IPS-18a (cell line): ENCODE data around the gene PLCB1.
"Not testable (repeated sequence)": the region's sequence is repeated elsewhere in the genome, so short reads cannot be mapped to it uniquely, and the experiment has no call there.

Experiments
- H3K27ac ChIP-seq: one replicate; pipeline ENCODE4 v1.5.1; 2013; ENCODE audit warnings: low read length
- H3K27me3 ChIP-seq: one replicate; pipeline ENCODE4 v1.6.1; 2013; ENCODE audit warnings: mild to moderate bottlenecking, low read length; ENCODE audit not compliant: control insufficient read depth, insufficient read depth
- H3K36me3 ChIP-seq: one replicate; pipeline ENCODE4 v1.6.1; 2013; ENCODE audit warnings: low read depth, low read length; ENCODE audit not compliant: control insufficient read depth
- H3K4me1 ChIP-seq: one replicate; pipeline ENCODE4 v1.6.1; 2013; ENCODE audit warnings: low read depth, low read length; ENCODE audit not compliant: control insufficient read depth
- H3K4me3 ChIP-seq: one replicate; pipeline ENCODE4 v1.5.1; 2013; ENCODE audit warnings: low read length
- H3K9ac ChIP-seq: one replicate; pipeline ENCODE4 v1.6.1; 2013; ENCODE audit warnings: mild to moderate bottlenecking, low read length, moderate library complexity
- H3K9me3 ChIP-seq: one replicate; pipeline ENCODE4 v1.6.1; 2013; ENCODE audit warnings: low read depth, low read length; ENCODE audit not compliant: control insufficient read depth

PLCB1 gene

DNA sequence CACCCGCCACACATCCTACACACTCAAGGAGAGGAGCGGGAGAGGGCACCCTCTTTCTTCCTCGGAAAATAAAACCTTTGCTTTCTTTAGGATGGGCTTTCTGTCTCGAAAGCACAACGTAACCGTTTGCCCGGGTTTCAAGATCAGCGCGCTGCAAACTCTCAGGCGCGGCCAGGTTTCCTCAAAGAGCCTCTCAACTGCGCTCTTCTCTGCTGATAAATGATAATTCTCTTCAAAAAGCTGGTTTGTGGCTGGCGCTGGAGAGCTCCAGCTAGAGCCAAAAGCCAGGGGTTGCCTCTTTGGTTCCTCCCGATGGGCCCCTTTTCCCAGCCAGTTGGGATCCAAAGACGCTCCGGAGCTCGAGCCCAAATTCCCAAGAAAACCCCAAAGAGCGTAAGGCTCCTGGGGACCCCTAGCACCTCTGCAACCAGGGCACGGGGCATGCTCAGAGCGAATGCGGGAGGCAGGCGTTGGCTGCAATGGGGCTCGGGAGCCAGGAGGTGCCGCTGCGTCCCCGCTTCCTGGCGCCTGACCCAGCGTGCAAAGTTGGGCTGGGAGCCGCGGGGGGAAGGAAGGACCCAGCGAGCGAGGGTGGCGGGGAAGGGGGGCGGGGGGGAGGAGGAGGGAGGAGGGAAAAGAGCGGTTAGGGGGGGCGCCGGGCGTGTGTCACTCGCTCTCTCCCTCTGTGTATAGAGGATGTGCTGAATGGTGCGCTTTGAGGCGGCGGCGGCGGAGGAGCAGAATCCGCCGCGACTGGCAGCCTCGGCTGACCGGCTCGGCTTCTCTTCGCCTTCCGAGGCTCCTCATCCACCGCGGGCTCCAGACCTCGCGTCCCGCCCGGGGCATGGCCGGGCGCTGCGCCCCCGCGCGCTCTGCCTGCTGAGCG is at the start of gene PLCB1:
Gene PLCB1 (plus strand): TSS at position 669 of the 886 bp plus-strand sequence. CDS start 386 bp downstream, outside the sequence.
- H3K36me3 ChIP-seq, result no peaks in the 10 kb centered on the region
- no peak within 1 kb of the TSS for H3K27ac ChIP-seq
- peak within 1 kb of the TSS; percentile 37 for H3K9ac ChIP-seq
- peaks cover 46% of the 10 kb centered on the region for H3K27me3 ChIP-seq
- H3K4me3 ChIP-seq, result peak within 1 kb of the TSS; percentile 74
- peaks cover 9% of the 10 kb centered on the region for H3K4me1 ChIP-seq
- no peaks in the 10 kb centered on the region for H3K9me3 ChIP-seq

DNA sequence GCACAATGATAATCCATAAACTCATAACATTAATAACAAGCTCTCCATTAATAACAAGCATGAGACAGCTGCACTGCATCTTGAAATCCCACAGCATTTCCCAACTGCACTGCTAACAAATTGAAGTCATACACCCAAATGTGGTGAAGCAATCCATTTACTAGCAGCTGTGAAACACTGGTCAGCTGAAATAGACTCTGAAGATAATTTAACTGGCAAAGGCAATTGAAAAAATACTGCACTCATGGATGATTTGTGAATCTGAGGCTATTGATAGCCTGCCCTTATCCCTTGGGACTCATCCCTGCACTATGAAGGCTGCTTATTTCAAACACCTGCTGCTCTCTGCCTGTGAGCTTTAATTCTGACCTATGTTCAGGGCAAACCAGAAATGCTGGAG is 49.1 kb upstream of the PLCB1 start:
- no peak overlapping the region for H3K4me3 ChIP-seq
- no peaks in the 10 kb centered on the region for H3K4me1 ChIP-seq
- no peaks in the 10 kb centered on the region for H3K9me3 ChIP-seq
- H3K36me3 ChIP-seq, result no peaks in the 10 kb centered on the region
- no peaks in the 10 kb centered on the region for H3K27me3 ChIP-seq
- no peak overlapping the region for H3K9ac ChIP-seq
- H3K27ac ChIP-seq, result no peak overlapping the region

DNA sequence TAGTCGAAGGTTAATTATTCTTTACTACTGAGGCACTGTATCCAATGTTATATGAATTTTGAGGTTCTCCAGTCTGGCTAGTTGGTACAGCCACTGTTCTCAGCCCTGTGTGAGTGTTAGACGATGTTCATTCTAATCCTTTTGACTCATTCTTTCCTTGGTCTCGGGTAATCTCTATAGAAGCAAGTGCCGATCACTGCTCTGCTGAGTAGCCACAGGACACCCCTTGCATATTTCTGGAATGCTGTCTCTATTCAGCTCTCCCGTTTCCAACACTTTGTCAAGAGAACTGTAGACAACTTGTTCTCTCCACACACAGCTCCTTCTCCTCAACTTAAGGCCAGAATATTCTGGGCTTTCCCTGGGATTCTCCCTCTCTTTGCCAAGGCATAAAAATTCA is 42.4 kb upstream of the PLCB1 start:
- no peaks in the 10 kb centered on the region for H3K27me3 ChIP-seq
- no peak overlapping the region for H3K27ac ChIP-seq
- H3K4me3 ChIP-seq, result no peak overlapping the region
- H3K4me1 ChIP-seq, result no peaks in the 10 kb centered on the region
- no peak overlapping the region for H3K9ac ChIP-seq
- no peaks in the 10 kb centered on the region for H3K36me3 ChIP-seq
- no peaks in the 10 kb centered on the region for H3K9me3 ChIP-seq

DNA sequence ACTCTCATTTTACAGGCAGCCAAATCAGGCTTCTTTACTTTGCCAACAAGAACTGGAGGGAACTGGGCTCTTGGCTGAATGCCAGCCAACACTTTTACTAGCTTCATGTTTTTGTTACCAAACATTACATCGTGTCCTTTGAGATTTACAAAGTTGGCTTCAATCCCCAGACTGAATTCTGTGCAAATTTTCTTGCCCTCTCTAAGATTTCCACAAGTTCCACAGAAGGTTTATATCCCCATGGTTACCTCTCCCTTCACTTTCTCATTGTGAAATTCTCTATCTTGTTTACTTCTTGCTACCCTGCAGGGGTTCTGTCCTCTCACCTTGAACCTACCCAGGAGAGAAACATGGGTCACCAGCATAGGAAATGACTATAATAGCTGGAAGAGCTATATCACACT is 37.6 kb upstream of the PLCB1 start:
- H3K4me1 ChIP-seq, result no peaks in the 10 kb centered on the region
- H3K27ac ChIP-seq, result no peak overlapping the region
- H3K36me3 ChIP-seq, result no peaks in the 10 kb centered on the region
- no peaks in the 10 kb centered on the region for H3K27me3 ChIP-seq
- no peak overlapping the region for H3K4me3 ChIP-seq
- no peak overlapping the region for H3K9ac ChIP-seq
- no peaks in the 10 kb centered on the region for H3K9me3 ChIP-seq

DNA sequence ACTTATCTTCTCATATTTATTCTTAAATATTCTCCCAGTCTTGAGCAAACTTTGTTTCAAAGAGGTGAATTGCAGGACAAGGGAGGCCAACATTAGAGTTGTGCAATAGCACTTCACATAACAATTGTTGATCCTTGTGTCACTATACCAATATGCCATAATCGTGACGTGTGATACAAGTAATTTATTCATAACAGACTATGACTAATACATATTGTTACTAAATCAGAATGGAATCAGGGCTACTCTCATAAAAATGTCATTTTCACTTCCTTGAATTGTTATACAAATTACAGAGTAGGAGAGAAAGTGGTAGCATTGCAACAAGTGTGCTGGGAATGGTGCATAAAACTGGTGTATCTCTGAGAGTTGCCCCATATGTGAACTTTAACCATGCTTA is 37.2 kb upstream of the PLCB1 start:
- no peak overlapping the region for H3K9ac ChIP-seq
- no peaks in the 10 kb centered on the region for H3K9me3 ChIP-seq
- no peaks in the 10 kb centered on the region for H3K36me3 ChIP-seq
- H3K27ac ChIP-seq, result no peak overlapping the region
- H3K27me3 ChIP-seq, result no peaks in the 10 kb centered on the region
- no peak overlapping the region for H3K4me3 ChIP-seq
- no peaks in the 10 kb centered on the region for H3K4me1 ChIP-seq

DNA sequence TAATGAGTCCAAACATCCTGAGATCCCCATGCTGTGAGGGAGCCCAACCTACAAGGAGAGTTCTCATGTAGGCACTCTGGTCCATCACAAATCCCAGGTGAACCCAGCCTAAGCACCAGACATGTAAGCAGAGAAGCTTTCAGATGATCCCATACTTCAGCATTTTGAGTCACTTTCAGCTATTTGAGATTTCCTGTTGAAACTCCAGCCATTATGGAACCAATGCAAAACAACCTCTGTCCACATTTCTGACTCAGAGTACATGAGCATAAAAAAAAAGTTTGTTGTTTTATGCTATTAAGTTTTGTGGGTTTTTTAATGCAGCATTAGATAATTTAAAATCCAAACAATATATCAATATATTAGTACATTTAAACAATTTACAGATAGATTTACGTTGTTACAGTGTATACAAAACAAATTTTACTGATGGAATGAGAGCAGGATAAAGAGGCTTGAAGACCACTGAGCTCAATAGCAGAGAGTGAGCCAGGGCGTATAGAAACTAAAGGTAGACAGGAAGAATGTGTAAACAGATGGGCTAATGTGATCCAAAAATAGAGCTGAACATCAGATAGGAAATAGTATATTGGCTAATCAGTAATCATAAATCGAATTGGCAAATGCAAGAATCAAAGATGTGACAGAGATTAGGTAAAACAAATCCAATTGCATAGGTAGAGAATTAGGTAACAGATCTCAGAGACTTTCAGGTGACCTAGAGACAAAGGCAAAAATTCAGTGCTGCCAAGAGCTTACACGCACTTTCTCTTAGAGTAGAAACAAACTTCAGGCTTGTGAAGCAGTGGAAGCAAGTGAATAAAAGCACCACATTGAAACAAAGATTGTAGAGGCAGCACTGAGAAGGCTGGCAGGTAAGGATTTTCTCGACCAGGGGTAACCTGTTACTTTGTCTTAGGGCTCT is 36.2 kb upstream of the PLCB1 start:
- H3K9ac ChIP-seq, result no peak overlapping the region
- H3K9me3 ChIP-seq, result no peaks in the 10 kb centered on the region
- H3K27me3 ChIP-seq, result no peaks in the 10 kb centered on the region
- no peaks in the 10 kb centered on the region for H3K36me3 ChIP-seq
- no peak overlapping the region for H3K27ac ChIP-seq
- no peak overlapping the region for H3K4me3 ChIP-seq
- no peaks in the 10 kb centered on the region for H3K4me1 ChIP-seq

DNA sequence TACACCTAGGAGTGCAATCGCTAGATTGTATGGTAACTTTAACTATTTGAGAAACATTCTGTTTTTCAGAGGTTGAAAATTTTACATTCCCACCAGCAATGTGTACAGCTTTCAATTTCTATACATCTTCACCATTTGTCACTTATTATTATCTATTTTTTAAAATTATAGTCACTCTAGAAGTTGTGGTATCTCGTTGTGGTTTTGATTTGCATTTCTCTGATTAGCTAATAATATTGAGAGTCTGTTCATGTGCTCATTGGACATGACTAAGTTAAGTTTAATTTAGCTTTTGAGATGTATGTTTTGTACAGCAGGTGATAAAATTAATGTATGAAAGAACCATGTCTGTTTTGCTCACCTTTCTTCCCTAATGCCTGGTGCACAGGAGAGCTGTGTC is 34.8 kb upstream of the PLCB1 start:
- Histone ChIP-seq H3K36me3 (no peaks in the 10 kb centered on the region), H3K27ac (no peak overlapping the region), H3K27me3 (no peaks in the 10 kb centered on the region), H3K4me1 (no peaks in the 10 kb centered on the region), H3K9ac (no peak overlapping the region), H3K9me3 (no peaks in the 10 kb centered on the region), H3K4me3 (no peak overlapping the region)

DNA sequence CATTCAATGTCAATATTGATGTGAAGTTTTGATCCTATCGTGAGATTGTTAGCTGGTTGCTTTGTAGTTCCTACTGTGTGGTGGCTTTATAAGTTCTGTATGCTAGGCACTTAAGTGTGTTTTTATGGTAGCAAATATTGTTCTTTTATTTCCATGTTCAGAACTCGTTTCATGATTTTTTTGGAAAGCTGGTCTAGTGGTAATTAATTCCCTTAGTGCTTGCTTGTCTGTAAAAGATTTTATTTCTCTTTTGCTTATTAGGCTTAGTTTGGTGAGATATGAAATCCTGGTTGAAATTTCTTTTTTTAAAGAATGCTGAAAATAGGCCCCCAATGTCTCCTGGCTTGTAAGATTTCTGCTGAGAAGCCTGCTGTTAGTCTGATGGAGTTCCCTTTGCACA is 27.8 kb upstream of the PLCB1 start:
- Histone ChIP-seq H3K27me3 (no peaks in the 10 kb centered on the region), H3K9me3 (peaks cover 16% of the 10 kb centered on the region), H3K27ac (no peak overlapping the region), H3K4me3 (no peak overlapping the region), H3K4me1 (no peaks in the 10 kb centered on the region), H3K9ac (no peak overlapping the region), H3K36me3 (no peaks in the 10 kb centered on the region)

DNA sequence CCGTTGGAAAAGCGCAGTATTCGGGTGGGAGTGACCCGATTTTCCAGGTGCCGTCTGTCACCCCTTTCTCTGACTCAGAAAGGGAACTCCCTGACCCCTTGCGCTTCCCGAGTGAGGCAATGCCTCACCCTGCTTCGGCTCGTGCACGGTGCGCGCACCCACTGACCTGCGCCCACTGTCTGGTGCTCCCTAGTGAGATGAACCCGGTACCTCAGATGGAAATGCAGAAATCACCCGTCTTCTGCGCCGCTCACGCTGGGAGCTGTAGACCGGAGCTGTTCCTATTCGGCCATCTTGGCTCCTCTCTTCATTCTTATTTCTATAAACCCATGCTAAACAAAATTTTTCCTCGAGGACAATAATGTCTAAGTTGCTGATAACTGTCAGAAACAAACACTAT is 17.5 kb upstream of the PLCB1 start:
- not testable (repeated sequence) for H3K9ac ChIP-seq, H3K36me3 ChIP-seq, H3K27ac ChIP-seq

DNA sequence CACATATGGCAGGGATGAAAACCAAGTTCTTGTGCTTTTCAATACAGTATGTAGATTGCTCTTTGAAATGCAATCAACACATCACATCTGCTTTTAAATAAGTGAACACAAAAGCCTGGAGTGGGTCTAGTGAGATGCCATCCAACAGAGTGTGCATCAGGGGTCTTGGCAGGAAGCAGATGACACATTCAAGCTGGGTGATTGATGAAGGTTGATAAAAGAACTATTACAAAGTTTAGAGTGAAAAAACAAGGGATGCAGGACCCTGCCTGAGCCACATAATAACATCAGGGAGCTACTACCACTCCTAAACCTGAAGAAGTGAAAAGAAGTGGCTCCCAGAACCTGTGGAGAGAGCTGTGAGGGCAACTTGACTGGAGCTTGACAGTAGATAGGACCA is 16.6 kb upstream of the PLCB1 start:
- Histone ChIP-seq H3K4me1 (no peaks in the 10 kb centered on the region), H3K4me3 (no peak overlapping the region), H3K27ac (no peak overlapping the region), H3K9ac (no peak overlapping the region), H3K36me3 (no peaks in the 10 kb centered on the region), H3K9me3 (no peaks in the 10 kb centered on the region), H3K27me3 (no peaks in the 10 kb centered on the region)

More for the DNA sequence above, 17.5 kb upstream of the PLCB1 start:
- H3K9me3 ChIP-seq, H3K4me1 ChIP-seq, H3K27me3 ChIP-seq: not testable (repeated sequence)
- H3K4me3 ChIP-seq, result peak overlapping the region; percentile 33

DNA sequence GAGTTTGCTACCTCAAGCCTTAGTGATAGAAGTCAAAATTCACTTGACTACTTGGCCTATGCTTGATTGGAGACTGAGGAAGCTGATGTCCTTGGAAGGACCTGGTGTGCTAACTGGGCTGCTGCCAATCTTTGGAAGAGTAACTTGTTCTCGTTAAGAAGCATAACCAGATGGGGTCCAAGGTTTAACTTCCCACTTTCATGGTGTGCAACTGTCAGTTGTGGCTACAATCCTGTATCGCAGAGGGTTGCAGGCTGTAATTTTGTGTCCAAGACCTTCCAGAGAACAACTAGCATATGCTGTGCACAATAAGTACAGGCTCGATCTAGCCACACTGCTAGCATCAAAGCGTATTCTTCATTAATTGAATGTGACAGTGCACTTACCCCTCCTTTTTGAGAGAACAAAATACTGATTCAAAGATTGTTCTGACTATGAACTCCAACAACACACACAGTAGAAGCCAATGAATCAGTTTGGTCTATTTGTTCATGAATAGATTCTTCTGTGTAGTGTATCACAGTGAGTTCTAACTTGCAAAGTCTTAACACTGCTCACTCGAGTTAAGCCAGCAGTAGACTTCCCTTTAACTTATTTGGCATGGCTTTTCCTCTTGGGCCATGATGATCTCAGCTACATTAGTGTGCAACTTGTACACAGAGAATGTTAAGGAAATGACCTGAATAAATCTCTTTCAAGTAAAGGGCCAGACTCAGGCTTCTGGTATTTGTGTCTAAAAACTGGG is 15.8 kb upstream of the PLCB1 start:
- H3K9me3 ChIP-seq, result no peaks in the 10 kb centered on the region
- no peaks in the 10 kb centered on the region for H3K36me3 ChIP-seq
- H3K4me1 ChIP-seq, result no peaks in the 10 kb centered on the region
- no peak overlapping the region for H3K9ac ChIP-seq
- no peak overlapping the region for H3K4me3 ChIP-seq
- no peaks in the 10 kb centered on the region for H3K27me3 ChIP-seq
- no peak overlapping the region for H3K27ac ChIP-seq
